Esophagus squamous epithelium (tissue), 5 donors: Measurements from ENCODE around the gene CCSER1. TPM values are rescaled to one million over a fixed set of nuclear protein-coding genes. Genes with fewer than 3 reads are reported as not detected.

Experiments used
- DNase-seq: peaks from one replicate; lab custom pipeline; 2025; lab: John Stamatoyannopoulos, UW
- H3K27ac ChIP-seq, 4 donors: fragments of 200-600 bp; sonication (generic); one replicate each; pipeline ENCODE4 v1.5.1; 2016 to 2019; ENCODE audit warnings: mild to moderate bottlenecking in 1 of 4
- H3K27me3 ChIP-seq, 4 donors: fragments of 200-600 bp; sonication (generic); 1 replicate in 3 of 4; 2 replicates in 1 of 4; pipeline versions ENCODE4 v1.5.1 to v1.6.0; 2017 to 2021; ENCODE audit warnings: antibody characterized with exemption in 1 of 4
- H3K36me3 ChIP-seq, 3 donors: fragments of 200-600 bp; sonication (generic); one replicate each; pipeline ENCODE4 v1.5.1; 2016 to 2019
- H3K4me1 ChIP-seq, 3 donors: fragments of 200-600 bp; sonication (generic); one replicate each; pipeline ENCODE4 v1.5.1; 2017 to 2019
- H3K4me3 ChIP-seq, 4 donors: fragments of 200-600 bp; sonication (generic); 1 replicate in 3 of 4; 2 replicates in 1 of 4; pipeline ENCODE4 v1.5.1; 2016 to 2019; ENCODE audit warnings: mild to moderate bottlenecking in 2 of 4, moderate library complexity in 1 of 4
- H3K9me3 ChIP-seq, 3 donors: fragments of 200-600 bp; sonication (generic); one replicate each; pipeline ENCODE4 v1.5.1; 2016 to 2019
- CTCF ChIP-seq, 6 experiments: fragments of 450-650 bp in 4 of 6; fragments of 200-600 bp in 2 of 6; sonication (generic) in 2 of 6; IDR thresholded peaks; one replicate each; pipeline ENCODE4 v1.5.1; 2016 to 2019; ENCODE audit warnings: antibody characterized with exemption in 6 of 6, mild to moderate bottlenecking in 4 of 6, moderate library complexity in 4 of 6
- POLR2A ChIP-seq, 4 donors: fragments of 450-650 bp; IDR thresholded peaks; one replicate each; pipeline ENCODE4 v1.6.1; 2017; ENCODE audit warnings: antibody characterized with exemption in 4 of 4, mild to moderate bottlenecking in 4 of 4, moderate library complexity in 3 of 4
- WGBS, 2 donors: methylation state at CpG; one replicate each; pipeline ENCODE4 v1.1.5; 2018; 5-methylcytosine and 5-hydroxymethylcytosine counted together
- intact Hi-C: fragments of 100-400 bp; cut with DNase I; formaldehyde crosslinking; loops from one replicate; pipeline ENCODE4 v1.15.0; 2022
- small RNA-seq, 4 donors: library from RNA; depleted of rRNA; stranded (forward); fragments of <200 nt; gene quantifications; one replicate each; pipeline ENCODE3, GENCODE V24; 2016
- total RNA-seq, 4 donors: library from RNA; depleted of rRNA; stranded (reverse); fragments of >200 nt; gene quantifications; one replicate each; pipeline ENCODE4 v1.1.0, GENCODE V29; 2016
- donor health status: DM: yes; HTN: yes; CAD: no.

CCSER1 gene
- total RNA-seq, 4 donors from 2014 or later, result 1.2 to 12.4 (median 2.2) TPM

GRCh38 chr4:91630054-91630453, 1502.9 kb downstream of the CCSER1 start:
- Histone ChIP-seq H3K4me1 (no peaks in the 10 kb centered on the region), H3K36me3 (no peaks in the 10 kb centered on the region), H3K27ac (no peak overlapping the region), H3K27me3 (no peaks in the 10 kb centered on the region), H3K9me3 (no peaks in the 10 kb centered on the region), H3K4me3 (no peak overlapping the region)
- DNase-seq, result no peak
- 15 to 36% methylated on average over 1 of the region's 1 CpG for WGBS, 2 donors
- TF ChIP-seq CTCF (IDR thresholded peaks at IDR 0.05), result no peak
- no peak for TF ChIP-seq POLR2A (IDR thresholded peaks at IDR 0.05)
- intact Hi-C loops, result no loop called here

GRCh38 chr4:91630764-91631163, 1503.6 kb downstream of the CCSER1 start:
- TF ChIP-seq CTCF (IDR thresholded peaks at IDR 0.05) (no peak), POLR2A (IDR thresholded peaks at IDR 0.05) (no peak)
- H3K27ac ChIP-seq, result no peak overlapping the region
- H3K9me3 ChIP-seq, result no peaks in the 10 kb centered on the region
- intact Hi-C loops, result no loop called here
- no peaks in the 10 kb centered on the region for H3K36me3 ChIP-seq
- no peaks in the 10 kb centered on the region for H3K27me3 ChIP-seq
- H3K4me1 ChIP-seq, result no peaks in the 10 kb centered on the region
- no peak overlapping the region for H3K4me3 ChIP-seq
- DNase-seq, result no peak

GRCh38 chr4:91631335-91631734, 1504.1 kb downstream of the CCSER1 start:
- no peak overlapping the region for H3K4me3 ChIP-seq
- H3K36me3 ChIP-seq, result no peaks in the 10 kb centered on the region
- H3K27me3 ChIP-seq, result no peaks in the 10 kb centered on the region
- no peaks in the 10 kb centered on the region for H3K9me3 ChIP-seq
- no peak for DNase-seq
- 62 to 83% methylated on average over 3 of the region's 3 CpGs for WGBS, 2 donors
- no peaks in the 10 kb centered on the region for H3K4me1 ChIP-seq
- no peak overlapping the region for H3K27ac ChIP-seq
- no peak for TF ChIP-seq POLR2A (IDR thresholded peaks at IDR 0.05)
- no peak for TF ChIP-seq CTCF (IDR thresholded peaks at IDR 0.05)
- intact Hi-C loops, result no loop called here

- H3K4me1 ChIP-seq, result no peaks in the 10 kb centered on the region
- H3K4me3 ChIP-seq, result no peak overlapping the region
- H3K27ac ChIP-seq, result no peak overlapping the region
- no peaks in the 10 kb centered on the region for H3K36me3 ChIP-seq
- H3K27me3 ChIP-seq, result no peaks in the 10 kb centered on the region
- 61 to 63% methylated on average over 4 of the region's 4 CpGs for WGBS, 2 donors
- no peaks in the 10 kb centered on the region for H3K9me3 ChIP-seq
- no peak for TF ChIP-seq POLR2A (IDR thresholded peaks at IDR 0.05)
- no peak for TF ChIP-seq CTCF (IDR thresholded peaks at IDR 0.05)
- no peak for DNase-seq
- intact Hi-C loops, result no loop called here
Measured at GRCh38 chr4:91636083-91636482, 1508.9 kb downstream of the CCSER1 start.

Small RNAs within 50 kb of the gene (small RNA-seq; reads per million reads assigned to genes)
- 0 reads per million in 4 donors for gene AC093729.1
- gene TMSB4XP8, result 0 reads per million in 4 donors

Other genes starting within 250 kb of the CCSER1 start
- gene MMRN1, start 232.5 kb upstream of the CCSER1 start, total RNA-seq, result 10 to 100 TPM in 2 of 4 donors, 1 to 10 TPM in 1, under 1 TPM in 1; 0.80 to 58.0 (median 14.8) TPM